ENCODE data around the gene GPRC5C. TPM values are rescaled to one million over a fixed set of nuclear protein-coding genes. Genes with fewer than 3 reads are reported as not detected.
A peak's percentile ranks its signal among the peaks of the same experiment; 100 is the strongest.

The GPRC5C gene
- total and polyA plus RNA-seq, 3 experiments from 2014 or later, result 0.27 TPM; not detected in 2

DNA sequence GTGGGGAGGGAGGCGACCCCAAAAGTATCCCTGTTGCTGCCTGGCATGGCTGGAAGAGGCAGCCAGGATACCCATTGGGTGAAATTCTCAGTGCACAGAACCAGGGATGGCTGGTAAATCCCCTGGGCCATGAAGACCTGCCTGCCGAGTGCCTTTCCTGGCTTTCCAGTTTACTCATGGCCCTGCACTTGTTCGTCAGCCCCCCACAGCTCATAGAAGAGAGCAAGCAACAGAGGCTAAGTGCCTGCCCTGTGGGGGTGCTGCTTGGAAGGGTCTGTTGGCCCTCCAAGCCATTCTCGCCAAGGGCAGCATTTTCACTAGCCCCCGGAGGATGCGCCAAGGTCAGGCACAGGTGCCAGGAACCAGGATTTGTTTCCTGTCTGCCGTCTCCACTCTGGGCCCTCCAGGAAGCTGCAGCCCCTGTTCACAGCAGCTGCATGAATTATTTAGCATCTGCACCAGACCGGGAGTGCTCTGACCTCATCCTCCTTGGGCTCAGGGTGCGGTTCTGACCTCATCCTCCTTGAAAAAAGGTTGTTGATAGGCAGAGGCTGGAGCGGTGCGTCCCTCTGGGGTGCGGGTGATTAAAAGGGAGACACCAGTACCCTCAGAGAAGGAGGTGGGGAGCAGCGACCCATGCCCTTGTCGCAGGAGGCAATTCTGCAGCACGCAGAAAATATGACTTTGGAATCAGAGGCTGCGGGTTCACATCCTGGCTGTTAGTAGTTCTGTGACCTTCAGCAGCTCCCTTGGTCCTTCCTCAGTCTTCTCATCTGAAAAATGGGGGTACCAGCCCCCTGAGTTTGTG, 20.3 kb downstream of the GPRC5C start:
- no peak for DNase-seq
- peak overlapping the region in 5 of 8 donors; percentile 39 to 70 (median 57) for H3K27ac Mint-ChIP-seq
- peaks cover 18% of the 10 kb centered on the region for H3K4me1 ChIP-seq (ENCODE audit: insufficient read depth, low read length)
- CTCF ChIA-PET, result interaction anchor here (1.4 to 10.9 kb wide), 3 partner anchors 36 to 72 kb away, joined by 3 to 88 read pairs (median 38); no protein-coding TSS in a partner anchor
- H3K27me3 ChIP-seq (ENCODE audit: insufficient read depth, low read length, poor library complexity, severe bottlenecking), result no peaks in the 10 kb centered on the region
- H3K4me1 Mint-ChIP-seq, result peaks cover 20 to 45% (median 20%) of the 10 kb centered on the region in 3 donors
- H3K27ac ChIP-seq (ENCODE audit: low read depth, low read length), result no peak overlapping the region
- peak overlapping the region; percentile 40 to 82 (median 60) for H3K4me3 Mint-ChIP-seq
- H3K36me3 Mint-ChIP-seq, result no peaks in the 10 kb centered on the region
- no peaks in the 10 kb centered on the region for H3K9me3 ChIP-seq (ENCODE audit: low read length)
- H3K36me3 ChIP-seq (ENCODE audit: insufficient read depth, low read length), result no peaks in the 10 kb centered on the region
- POLR2A ChIA-PET, result interaction anchor here (0.6 kb wide), 2 partner anchors 157 to 286 kb away, joined by 4 to 7 read pairs; no protein-coding TSS in a partner anchor
- H3K9me3 Mint-ChIP-seq, result no peaks in the 10 kb centered on the region
- peaks cover 0 to 10% of the 10 kb centered on the region in 2 donors for H3K27me3 Mint-ChIP-seq
- no peak overlapping the region for H3K4me3 ChIP-seq (ENCODE audit: low read length)

DNA sequence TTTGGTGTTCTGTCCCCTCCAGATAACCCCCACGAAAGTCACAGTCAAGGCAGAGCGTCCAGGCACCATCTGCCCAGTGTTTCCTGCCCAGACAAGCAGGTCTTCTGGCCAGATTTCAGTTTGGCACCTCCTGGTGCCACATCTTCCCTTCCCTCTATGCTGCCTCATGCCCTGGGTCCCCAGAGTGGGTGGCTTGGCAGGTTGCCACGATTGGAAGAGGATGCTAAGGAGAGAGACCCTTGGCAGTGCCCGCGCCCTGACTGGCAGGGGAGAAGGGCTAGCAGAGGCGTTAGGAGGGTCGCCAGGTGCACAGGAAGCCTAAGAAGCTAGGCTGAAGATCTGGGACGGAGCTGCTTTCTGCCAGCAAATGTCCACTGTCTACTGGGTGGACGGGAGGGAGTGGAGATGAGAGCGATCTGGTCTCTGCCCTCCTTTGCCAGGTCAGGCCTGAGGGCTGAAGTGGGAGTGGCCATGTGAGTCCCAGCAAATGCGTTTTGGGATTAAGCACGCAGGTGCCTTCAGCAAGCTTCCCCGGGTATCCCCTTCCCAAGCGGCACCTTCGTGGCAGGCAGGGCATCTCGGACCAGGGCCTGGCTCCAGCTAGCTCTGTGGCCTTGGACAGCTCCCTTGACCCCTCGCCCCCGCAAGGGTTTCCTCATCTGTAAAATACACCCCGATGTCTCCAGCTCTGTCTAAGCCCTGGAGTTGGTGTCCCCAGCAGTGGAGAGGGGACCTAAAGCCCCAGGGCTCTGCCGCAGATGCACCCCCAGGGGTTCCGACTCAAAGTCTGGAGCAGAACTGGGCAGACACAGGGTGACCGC, 21.2 kb downstream of the GPRC5C start:
- peaks cover 0 to 10% of the 10 kb centered on the region in 2 donors for H3K27me3 Mint-ChIP-seq
- peaks cover 25 to 52% (median 28%) of the 10 kb centered on the region in 3 donors for H3K4me1 Mint-ChIP-seq
- Histone ChIP-seq H3K9me3 (ENCODE audit: low read length) (no peaks in the 10 kb centered on the region), H3K27me3 (ENCODE audit: insufficient read depth, low read length, poor library complexity, severe bottlenecking) (no peaks in the 10 kb centered on the region), H3K27ac (ENCODE audit: low read depth, low read length) (no peak overlapping the region), H3K4me1 (ENCODE audit: insufficient read depth, low read length) (peaks cover 26% of the 10 kb centered on the region), H3K4me3 (ENCODE audit: low read length) (no peak overlapping the region), H3K36me3 (ENCODE audit: insufficient read depth, low read length) (no peaks in the 10 kb centered on the region)
- H3K9me3 Mint-ChIP-seq, result no peaks in the 10 kb centered on the region
- DNase-seq, result no peak
- no peaks in the 10 kb centered on the region for H3K36me3 Mint-ChIP-seq
- CTCF ChIA-PET, result interaction anchor here (1.3 to 10.9 kb wide), 8 partner anchors 15 to 204 kb away, joined by 3 to 88 read pairs (median 7); no protein-coding TSS in a partner anchor
- H3K4me3 Mint-ChIP-seq, result peak overlapping the region; percentile 40 to 82 (median 60)
- H3K27ac Mint-ChIP-seq, result peak overlapping the region in 5 of 8 donors; percentile 39 to 70 (median 57)
- POLR2A ChIA-PET, result interaction anchor here (0.6 kb wide), 1 partner anchor 285 kb away, joined by 4 read pairs; no protein-coding TSS in a partner anchor

DNA sequence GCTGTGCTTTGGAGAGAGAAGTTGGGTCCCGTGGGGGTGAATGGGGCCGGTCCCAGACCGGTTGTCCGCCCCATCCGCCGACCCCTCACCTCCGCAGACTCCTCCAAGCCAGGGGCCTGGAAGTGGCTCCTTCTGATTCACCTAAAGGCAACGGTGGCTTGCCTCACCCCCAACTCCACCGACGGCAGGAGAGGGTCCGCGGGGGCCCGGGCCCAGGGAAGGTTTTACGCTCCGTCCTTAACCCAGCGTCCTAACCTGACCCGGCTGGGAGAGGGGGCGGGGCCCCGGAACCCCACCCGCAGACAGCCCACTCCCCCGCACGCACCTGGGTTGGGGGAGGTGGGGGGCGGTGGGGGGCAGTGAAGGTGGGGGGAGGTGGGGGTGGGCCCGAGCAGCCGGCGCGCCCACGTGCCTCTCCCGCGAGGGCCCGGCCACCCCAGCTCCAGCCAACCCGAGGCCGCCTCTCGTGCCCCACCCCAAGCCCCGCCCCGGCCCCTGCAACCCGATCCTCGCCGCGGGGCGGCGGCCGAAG, 21.8 kb downstream of the GPRC5C start:
- H3K36me3 ChIP-seq (ENCODE audit: insufficient read depth, low read length), result no peaks in the 10 kb centered on the region
- H3K4me3 ChIP-seq (ENCODE audit: low read length), result no peak overlapping the region

DNA sequence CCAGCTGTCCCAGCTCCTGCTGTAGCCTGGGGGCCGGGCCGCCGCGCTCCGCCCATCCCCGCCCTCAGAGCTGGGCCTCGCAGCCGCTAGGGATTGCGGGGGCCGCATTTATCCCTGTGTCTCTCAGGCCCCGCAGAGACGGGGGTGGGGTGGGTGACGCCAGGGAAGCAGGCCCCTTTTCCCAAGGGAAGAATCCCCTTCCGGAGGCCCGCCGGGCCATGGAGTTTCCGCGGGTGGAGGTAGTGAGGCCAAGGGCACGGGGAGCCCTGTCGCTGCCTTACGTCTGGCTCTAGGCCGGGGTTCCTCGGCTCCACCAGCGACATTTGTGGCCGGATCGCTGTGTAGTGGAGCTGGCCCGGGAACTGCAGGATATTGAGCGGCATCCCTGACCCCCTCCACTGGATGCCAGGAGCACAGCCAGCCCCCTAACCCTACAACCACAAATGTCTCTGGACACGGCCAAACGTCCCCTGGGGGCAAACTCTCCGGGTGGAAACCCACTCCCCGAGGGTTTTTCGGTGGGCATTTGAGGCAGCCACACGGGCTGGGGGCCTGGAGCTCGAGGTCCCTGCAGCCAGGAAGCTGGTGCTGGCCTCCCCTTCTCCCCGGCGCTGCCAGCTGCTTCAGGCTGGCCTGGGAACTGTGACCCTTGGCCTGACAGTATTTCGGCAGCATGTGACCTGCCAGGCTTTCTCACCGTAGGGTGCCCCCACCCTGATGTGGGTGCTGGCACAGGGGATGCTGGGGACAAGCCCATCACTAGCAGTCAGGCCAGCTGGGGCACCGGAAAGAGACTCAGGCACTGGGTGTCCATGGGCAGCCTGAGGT, 22.5 kb downstream of the GPRC5C start:
- H3K36me3 ChIP-seq (ENCODE audit: insufficient read depth, low read length), result no peaks in the 10 kb centered on the region
- no peaks in the 10 kb centered on the region for H3K36me3 Mint-ChIP-seq
- H3K27me3 Mint-ChIP-seq, result peaks cover 0 to 10% of the 10 kb centered on the region in 2 donors
- peak overlapping the region in 2 of 8 donors; percentile 29 to 58 for H3K27ac Mint-ChIP-seq
- peak overlapping the region; percentile 38 for H3K27ac ChIP-seq (ENCODE audit: low read depth, low read length)
- peak overlapping the region in 5 of 7 donors; percentile 28 to 59 (median 41) for H3K4me3 Mint-ChIP-seq
- CTCF ChIA-PET, result interaction anchor here (0.5 to 10.9 kb wide), 13 partner anchors 10 to 320 kb away, joined by 3 to 88 read pairs (median 5); no protein-coding TSS in a partner anchor
- POLR2A ChIA-PET, result no interaction called here
- DNase-seq, result peak in 3 of 5 donors; percentile 51 to 61 (median 59)
- peaks cover 26% of the 10 kb centered on the region for H3K4me1 ChIP-seq (ENCODE audit: insufficient read depth, low read length)
- H3K4me3 ChIP-seq (ENCODE audit: low read length), result peak overlapping the region; percentile 39
- H3K27me3 ChIP-seq (ENCODE audit: insufficient read depth, low read length, poor library complexity, severe bottlenecking), result no peaks in the 10 kb centered on the region
- no peaks in the 10 kb centered on the region for H3K9me3 ChIP-seq (ENCODE audit: low read length)
- no peaks in the 10 kb centered on the region for H3K9me3 Mint-ChIP-seq
- peaks cover 35 to 63% (median 38%) of the 10 kb centered on the region in 3 donors for H3K4me1 Mint-ChIP-seq

More for the DNA sequence above, 21.8 kb downstream of the GPRC5C start:
- Mint-ChIP-seq H3K36me3 (no peaks in the 10 kb centered on the region), H3K9me3 (no peaks in the 10 kb centered on the region), H3K4me3 (peak overlapping the region in 5 of 7 donors; percentile 5 to 68 (median 28)), H3K27me3 (peaks cover 0 to 10% of the 10 kb centered on the region in 2 donors), H3K27ac (peak overlapping the region in 2 of 8 donors; percentile 50 to 61), H3K4me1 (peaks cover 31 to 59% (median 33%) of the 10 kb centered on the region in 3 donors)
- Histone ChIP-seq H3K27me3 (ENCODE audit: insufficient read depth, low read length, poor library complexity, severe bottlenecking) (no peaks in the 10 kb centered on the region), H3K4me1 (ENCODE audit: insufficient read depth, low read length) (peaks cover 26% of the 10 kb centered on the region), H3K9me3 (ENCODE audit: low read length) (no peaks in the 10 kb centered on the region), H3K27ac (ENCODE audit: low read depth, low read length) (no peak overlapping the region)
- DNase-seq, result peak in 2 of 5 donors; percentile 71 to 80
- CTCF ChIA-PET, result interaction anchor here (0.5 to 10.9 kb wide), 11 partner anchors 10 to 321 kb away, joined by 3 to 88 read pairs (median 5); no protein-coding TSS in a partner anchor
- POLR2A ChIA-PET, result no interaction called here

DNA sequence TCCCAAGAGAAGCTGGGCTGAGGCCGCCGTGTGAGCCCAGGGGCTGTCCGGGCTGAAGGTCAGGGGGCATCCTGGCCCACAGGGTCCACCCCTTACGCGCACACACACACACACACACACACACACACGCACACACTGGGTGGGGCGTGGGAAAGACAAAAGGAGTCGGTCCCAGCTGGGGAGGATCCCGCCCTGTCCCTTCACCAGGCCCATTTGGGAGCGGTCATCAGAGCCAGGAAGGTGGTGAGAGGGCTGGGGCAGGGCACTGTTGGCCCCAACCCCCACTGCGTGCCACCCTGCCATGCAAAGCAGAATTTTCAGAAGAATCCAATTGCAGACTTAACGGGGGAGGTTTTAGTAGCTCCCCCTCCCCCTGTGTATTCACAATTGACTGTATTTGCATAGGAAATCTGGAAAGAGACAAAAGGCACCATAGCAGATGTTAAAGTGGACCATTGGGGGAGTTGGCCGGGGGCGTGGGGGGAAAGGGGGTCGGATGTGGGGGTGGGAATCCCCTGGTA, 23.2 kb downstream of the GPRC5C start:
- ChIA-PET CTCF (interaction anchor here (1.0 to 10.9 kb wide), 9 partner anchors 17 to 202 kb away, joined by 3 to 88 read pairs (median 6); no protein-coding TSS in a partner anchor), POLR2A (no interaction called here)
- H3K27me3 Mint-ChIP-seq, result peaks cover 0 to 10% of the 10 kb centered on the region in 2 donors
- peaks cover 26% of the 10 kb centered on the region for H3K4me1 ChIP-seq (ENCODE audit: insufficient read depth, low read length)
- H3K27me3 ChIP-seq (ENCODE audit: insufficient read depth, low read length, poor library complexity, severe bottlenecking), result no peaks in the 10 kb centered on the region
- no peak overlapping the region for H3K4me3 ChIP-seq (ENCODE audit: low read length)
- H3K9me3 Mint-ChIP-seq, result no peaks in the 10 kb centered on the region
- no peaks in the 10 kb centered on the region for H3K36me3 Mint-ChIP-seq
- H3K27ac Mint-ChIP-seq, result peak overlapping the region in 1 of 8 donors; percentile 29
- peak overlapping the region in 2 of 7 donors; percentile 46 to 56 for H3K4me3 Mint-ChIP-seq
- H3K9me3 ChIP-seq (ENCODE audit: low read length), result no peaks in the 10 kb centered on the region
- no peak overlapping the region for H3K27ac ChIP-seq (ENCODE audit: low read depth, low read length)
- H3K36me3 ChIP-seq (ENCODE audit: insufficient read depth, low read length), result no peaks in the 10 kb centered on the region
- DNase-seq, result no peak
- H3K4me1 Mint-ChIP-seq, result peaks cover 36 to 65% (median 41%) of the 10 kb centered on the region in 3 donors

DNA sequence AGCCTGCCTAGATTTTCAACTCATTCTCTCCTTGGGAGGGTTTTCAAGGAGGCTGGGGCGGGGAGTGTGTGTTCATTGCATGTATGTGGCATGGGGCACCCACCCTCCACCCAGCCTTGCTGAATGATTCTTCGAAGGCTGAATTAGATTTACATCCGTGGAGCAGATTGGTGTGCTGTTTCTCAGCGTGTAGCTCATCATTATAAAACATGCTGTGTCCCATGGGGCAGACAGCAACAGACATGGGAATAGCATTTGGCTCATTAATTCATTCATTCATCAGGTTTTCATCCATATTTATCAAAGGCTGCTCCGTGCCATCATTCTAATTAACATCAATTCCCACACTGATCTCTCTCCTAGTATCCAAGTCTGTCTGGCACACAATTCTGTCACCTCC, 23.9 kb downstream of the GPRC5C start:
- POLR2A ChIA-PET, result no interaction called here
- Mint-ChIP-seq H3K27me3 (peaks cover 0 to 7% of the 10 kb centered on the region in 2 donors), H3K36me3 (no peaks in the 10 kb centered on the region), H3K4me1 (peaks cover 41 to 70% (median 45%) of the 10 kb centered on the region in 3 donors), H3K9me3 (no peaks in the 10 kb centered on the region), H3K4me3 (peak overlapping the region in 4 of 7 donors; percentile 5 to 63 (median 34)), H3K27ac (peak overlapping the region in 3 of 8 donors; percentile 15 to 55 (median 23))
- CTCF ChIA-PET, result interaction anchor here (1.4 to 10.9 kb wide), 11 partner anchors 10 to 95 kb away, joined by 3 to 88 read pairs (median 9); partner anchors contain the start of genes CD300A and GPR142
- no peaks in the 10 kb centered on the region for H3K27me3 ChIP-seq (ENCODE audit: insufficient read depth, low read length, poor library complexity, severe bottlenecking)
- H3K4me3 ChIP-seq (ENCODE audit: low read length), result no peak overlapping the region
- no peaks in the 10 kb centered on the region for H3K9me3 ChIP-seq (ENCODE audit: low read length)
- no peaks in the 10 kb centered on the region for H3K36me3 ChIP-seq (ENCODE audit: insufficient read depth, low read length)
- no peak for DNase-seq
- peaks cover 26% of the 10 kb centered on the region for H3K4me1 ChIP-seq (ENCODE audit: insufficient read depth, low read length)
- no peak overlapping the region for H3K27ac ChIP-seq (ENCODE audit: low read depth, low read length)

Data from CD8-positive, alpha-beta memory T cell (primary cell).